SK-N-SH treated with all-trans-retinoic acid at 6 μM for 48 hours (cell line): ENCODE results near the gene DBN1.

Experiments
- ATAC-seq: fragments of 200-7000 bp; cut with Tn5 transposase; 3 replicates; pipeline ENCODE4 v1.9.1; 2020; ENCODE audit warnings: mild to moderate bottlenecking, moderate library complexity
- ARNTL ChIP-seq: fragments of 450-650 bp; formaldehyde crosslinking; IDR thresholded peaks from 2 replicates; pipeline ENCODE4 v1.5.0; 2020; ENCODE audit warnings: low read depth, mild to moderate bottlenecking, moderate library complexity, borderline replicate concordance
- BACH2 ChIP-seq: fragments of 250-450 bp; sonication (Bioruptor Pico); IDR thresholded peaks from 2 replicates; pipeline ENCODE4 v1.9.0; 2021; ENCODE audit warnings: mild to moderate bottlenecking, borderline replicate concordance
- CREB5 ChIP-seq: fragments of 250-450 bp; sonication (Bioruptor Pico); IDR thresholded peaks from 2 replicates; pipeline ENCODE4 v1.5.1; 2020; ENCODE audit warnings: low read depth, mild to moderate bottlenecking, moderate library complexity
- CSDC2 ChIP-seq: fragments of 250-450 bp; sonication (Bioruptor Pico); IDR thresholded peaks from 2 replicates; pipeline ENCODE4 v1.5.0; 2020; ENCODE audit warnings: mild to moderate bottlenecking, moderate library complexity
- ESRRG ChIP-seq: fragments of 250-450 bp; sonication (Bioruptor Pico); IDR thresholded peaks from 2 replicates; pipeline ENCODE4 v1.6.1; 2021; ENCODE audit warnings: mild to moderate bottlenecking
- GLIS3 ChIP-seq: fragments of 250-450 bp; sonication (Bioruptor Pico); IDR thresholded peaks from 2 replicates; pipeline ENCODE4 v1.5.0; 2020; ENCODE audit warnings: mild to moderate bottlenecking, moderate library complexity
- ISL1 ChIP-seq: fragments of 250-450 bp; sonication (Bioruptor Pico); IDR thresholded peaks from 2 replicates; pipeline ENCODE4 v2.1.2; 2022; ENCODE audit warnings: mild to moderate bottlenecking, moderate library complexity
- OSR1 ChIP-seq: fragments of 250-450 bp; sonication (Bioruptor Pico); IDR thresholded peaks from 2 replicates; pipeline ENCODE4 v1.8.0; 2022; ENCODE audit warnings: moderate library complexity, mild to moderate bottlenecking, inconsistent platforms
- POU6F1 ChIP-seq: fragments of 250-450 bp; sonication (Bioruptor Pico); IDR thresholded peaks from 2 replicates; pipeline ENCODE4 v1.8.0; 2021; ENCODE audit warnings: low read depth, mild to moderate bottlenecking, moderate library complexity, borderline replicate concordance
- PPARA ChIP-seq: fragments of 250-450 bp; sonication (Bioruptor Pico); IDR thresholded peaks from 2 replicates; pipeline ENCODE4 v1.5.0; 2020; ENCODE audit warnings: mild to moderate bottlenecking, borderline replicate concordance
- RARB ChIP-seq: fragments of 250-450 bp; sonication (Bioruptor Pico); IDR thresholded peaks from 2 replicates; pipeline ENCODE4 v1.8.0; 2021; ENCODE audit warnings: mild to moderate bottlenecking, moderate library complexity
- SNAI2 ChIP-seq: fragments of 250-450 bp; sonication (Bioruptor Pico); IDR thresholded peaks from 2 replicates; pipeline ENCODE4 v1.5.0; 2020; ENCODE audit warnings: mild to moderate bottlenecking, moderate library complexity
- TCF4 ChIP-seq: fragments of 250-450 bp; sonication (Bioruptor Pico); IDR thresholded peaks from 2 replicates; pipeline ENCODE4 v1.8.0; 2021; ENCODE audit warnings: mild to moderate bottlenecking, moderate library complexity, borderline replicate concordance
- TOX ChIP-seq: fragments of 250-450 bp; sonication (Bioruptor Pico); IDR thresholded peaks from 2 replicates; pipeline ENCODE4 v1.8.0; 2021; ENCODE audit warnings: mild to moderate bottlenecking, moderate library complexity, borderline replicate concordance
- ZFP30 ChIP-seq: fragments of 450-650 bp; formaldehyde crosslinking; IDR thresholded peaks from 2 replicates; pipeline ENCODE4 v1.5.0; 2022; ENCODE audit warnings: mild to moderate bottlenecking, moderate library complexity
- ZNF565 ChIP-seq: fragments of 450-650 bp; formaldehyde crosslinking; conservative IDR thresholded peaks from 2 replicates; pipeline ENCODE4 v1.5.0; 2020; ENCODE audit warnings: low read depth, mild to moderate bottlenecking, moderate library complexity
- ZNF70 ChIP-seq: fragments of 450-650 bp; formaldehyde crosslinking; IDR thresholded peaks from 2 replicates; pipeline ENCODE4 v1.5.0; 2020; ENCODE audit warnings: mild to moderate bottlenecking, moderate library complexity
- ZNF8 ChIP-seq: fragments of 450-650 bp; formaldehyde crosslinking; IDR thresholded peaks from 2 replicates; pipeline ENCODE4 v1.5.0; 2020; ENCODE audit warnings: mild to moderate bottlenecking, moderate library complexity
- TF ChIP-seq, protein P1 (sequence below): fragments of 250-450 bp; sonication (Bioruptor Pico); IDR thresholded peaks from 2 replicates; pipeline ENCODE4 v1.5.0; 2020; ENCODE audit warnings: mild to moderate bottlenecking, moderate library complexity
- TF ChIP-seq, protein P2 (sequence below): fragments of 250-450 bp; sonication (Bioruptor Pico); IDR thresholded peaks from 2 replicates; pipeline ENCODE4 v1.8.0; 2020; ENCODE audit warnings: mild to moderate bottlenecking, moderate library complexity, borderline replicate concordance
- TF ChIP-seq, protein P3 (sequence below): fragments of 250-450 bp; sonication (Bioruptor Pico); IDR thresholded peaks from 2 replicates; pipeline ENCODE4 v1.5.1; 2021; ENCODE audit warnings: mild to moderate bottlenecking, moderate library complexity

Gene DBN1

GRCh38 chr5:177459357-177459756 is 14.1 kb downstream of the DBN1 start:
- ATAC-seq, result no peak

DNA sequence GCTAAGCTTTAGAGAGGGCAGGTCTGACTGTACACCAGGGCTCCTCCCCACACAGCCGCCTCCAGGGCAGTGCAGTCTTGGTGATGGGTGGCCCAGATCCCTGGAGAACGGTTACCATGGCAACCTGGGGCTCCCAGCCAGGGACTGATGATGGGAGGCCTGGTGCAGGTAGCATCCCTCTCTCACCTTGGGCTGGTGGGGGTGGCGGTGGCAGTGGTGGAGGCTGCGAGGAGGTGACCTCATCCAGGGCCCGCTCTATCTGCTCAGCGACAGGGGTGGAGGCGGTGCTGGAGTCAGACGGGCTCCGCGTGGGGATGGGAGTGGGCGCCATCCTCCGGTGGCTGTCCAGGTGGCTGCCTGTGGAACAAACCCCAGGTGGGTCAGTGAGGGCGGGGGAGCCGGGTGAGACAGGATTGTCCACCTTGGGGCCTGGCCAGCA is 14.5 kb downstream of the DBN1 start:
- TF ChIP-seq OSR1 (CRISPR knock-in tag) (no peak), RARB (CRISPR knock-in tag) (no peak)
- TF ChIP-seq, all 23 proteins: peak for 0
- ATAC-seq, result no peak

More at GRCh38 chr5:177459357-177459756, 14.1 kb downstream of the DBN1 start:
- TF ChIP-seq OSR1 (CRISPR knock-in tag) (no peak), ARNTL (no peak), SNAI2 (CRISPR knock-in tag) (no peak), TCF4 (CRISPR knock-in tag) (no peak), GLIS3 (CRISPR knock-in tag) (no peak), ZNF8 (CRISPR knock-in tag) (no peak), POU6F1 (CRISPR knock-in tag) (no peak), PPARA (CRISPR knock-in tag) (no peak), ZNF70 (CRISPR knock-in tag) (no peak), RARB (CRISPR knock-in tag) (no peak), ZFP30 (CRISPR knock-in tag) (no peak)
- TF ChIP-seq, protein P1, sequence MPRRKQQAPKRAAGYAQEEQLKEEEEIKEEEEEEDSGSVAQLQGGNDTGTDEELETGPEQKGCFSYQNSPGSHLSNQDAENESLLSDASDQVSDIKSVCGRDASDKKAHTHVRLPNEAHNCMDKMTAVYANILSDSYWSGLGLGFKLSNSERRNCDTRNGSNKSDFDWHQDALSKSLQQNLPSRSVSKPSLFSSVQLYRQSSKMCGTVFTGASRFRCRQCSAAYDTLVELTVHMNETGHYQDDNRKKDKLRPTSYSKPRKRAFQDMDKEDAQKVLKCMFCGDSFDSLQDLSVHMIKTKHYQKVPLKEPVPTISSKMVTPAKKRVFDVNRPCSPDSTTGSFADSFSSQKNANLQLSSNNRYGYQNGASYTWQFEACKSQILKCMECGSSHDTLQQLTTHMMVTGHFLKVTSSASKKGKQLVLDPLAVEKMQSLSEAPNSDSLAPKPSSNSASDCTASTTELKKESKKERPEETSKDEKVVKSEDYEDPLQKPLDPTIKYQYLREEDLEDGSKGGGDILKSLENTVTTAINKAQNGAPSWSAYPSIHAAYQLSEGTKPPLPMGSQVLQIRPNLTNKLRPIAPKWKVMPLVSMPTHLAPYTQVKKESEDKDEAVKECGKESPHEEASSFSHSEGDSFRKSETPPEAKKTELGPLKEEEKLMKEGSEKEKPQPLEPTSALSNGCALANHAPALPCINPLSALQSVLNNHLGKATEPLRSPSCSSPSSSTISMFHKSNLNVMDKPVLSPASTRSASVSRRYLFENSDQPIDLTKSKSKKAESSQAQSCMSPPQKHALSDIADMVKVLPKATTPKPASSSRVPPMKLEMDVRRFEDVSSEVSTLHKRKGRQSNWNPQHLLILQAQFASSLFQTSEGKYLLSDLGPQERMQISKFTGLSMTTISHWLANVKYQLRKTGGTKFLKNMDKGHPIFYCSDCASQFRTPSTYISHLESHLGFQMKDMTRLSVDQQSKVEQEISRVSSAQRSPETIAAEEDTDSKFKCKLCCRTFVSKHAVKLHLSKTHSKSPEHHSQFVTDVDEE (CRISPR knock-in tag), result no peak

DNA sequence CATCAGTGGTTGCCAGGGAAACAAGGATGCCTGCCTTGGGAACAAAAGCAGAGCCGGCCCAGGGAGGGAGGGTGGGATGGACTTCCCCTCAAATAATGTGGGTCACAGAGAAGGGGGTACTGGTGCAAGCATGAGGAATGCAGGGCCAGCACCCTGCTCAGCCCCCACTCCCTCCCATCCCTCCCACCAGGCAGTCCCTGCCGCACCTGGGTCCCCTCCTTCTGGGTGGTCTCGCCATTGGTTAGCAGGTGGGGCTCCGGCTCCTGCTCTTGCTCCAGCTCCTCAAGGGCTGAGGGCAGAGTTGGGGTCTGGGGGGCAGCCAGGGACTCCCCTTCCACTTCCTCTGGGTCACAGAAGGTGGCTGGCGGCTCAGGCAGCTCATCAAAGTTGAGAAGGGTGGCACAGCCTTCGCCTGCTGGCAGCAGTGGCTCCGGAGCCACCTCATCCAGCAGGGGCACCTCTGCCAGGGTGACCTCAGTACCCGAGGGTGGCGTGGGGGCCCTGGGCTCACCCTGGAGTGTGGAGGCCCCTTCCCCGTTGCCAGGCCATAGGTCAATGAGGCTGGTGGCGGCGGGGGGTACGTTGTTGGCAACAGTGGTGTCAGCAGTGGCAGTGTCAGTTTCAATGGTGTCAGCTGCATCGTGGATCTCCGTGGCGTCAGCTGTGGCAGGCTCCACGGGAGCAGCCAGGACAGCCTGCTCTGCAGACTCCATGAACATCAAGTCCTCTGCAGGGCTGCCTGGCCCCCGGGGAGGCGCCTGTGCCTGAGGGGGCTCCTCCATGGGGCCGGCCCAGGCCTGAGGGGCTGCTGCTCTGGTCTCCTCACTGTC is 15.4 kb downstream of the DBN1 start:
- no peak for TF ChIP-seq RARB (CRISPR knock-in tag)
- no peak for TF ChIP-seq ARNTL
- no peak for TF ChIP-seq CSDC2 (CRISPR knock-in tag)
- TF ChIP-seq ESRRG (CRISPR knock-in tag), result no peak
- TF ChIP-seq TOX, result no peak
- no peak for TF ChIP-seq OSR1 (CRISPR knock-in tag)
- no peak for TF ChIP-seq ZNF565
- TF ChIP-seq SNAI2 (CRISPR knock-in tag), result no peak
- no peak for TF ChIP-seq ZNF70 (CRISPR knock-in tag)
- no peak for TF ChIP-seq CREB5 (CRISPR knock-in tag)
- TF ChIP-seq POU6F1 (CRISPR knock-in tag), result no peak
- no peak for TF ChIP-seq GLIS3 (CRISPR knock-in tag)
- TF ChIP-seq, protein P2, sequence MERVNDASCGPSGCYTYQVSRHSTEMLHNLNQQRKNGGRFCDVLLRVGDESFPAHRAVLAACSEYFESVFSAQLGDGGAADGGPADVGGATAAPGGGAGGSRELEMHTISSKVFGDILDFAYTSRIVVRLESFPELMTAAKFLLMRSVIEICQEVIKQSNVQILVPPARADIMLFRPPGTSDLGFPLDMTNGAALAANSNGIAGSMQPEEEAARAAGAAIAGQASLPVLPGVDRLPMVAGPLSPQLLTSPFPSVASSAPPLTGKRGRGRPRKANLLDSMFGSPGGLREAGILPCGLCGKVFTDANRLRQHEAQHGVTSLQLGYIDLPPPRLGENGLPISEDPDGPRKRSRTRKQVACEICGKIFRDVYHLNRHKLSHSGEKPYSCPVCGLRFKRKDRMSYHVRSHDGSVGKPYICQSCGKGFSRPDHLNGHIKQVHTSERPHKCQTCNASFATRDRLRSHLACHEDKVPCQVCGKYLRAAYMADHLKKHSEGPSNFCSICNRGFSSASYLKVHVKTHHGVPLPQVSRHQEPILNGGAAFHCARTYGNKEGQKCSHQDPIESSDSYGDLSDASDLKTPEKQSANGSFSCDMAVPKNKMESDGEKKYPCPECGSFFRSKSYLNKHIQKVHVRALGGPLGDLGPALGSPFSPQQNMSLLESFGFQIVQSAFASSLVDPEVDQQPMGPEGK (CRISPR knock-in tag), result no peak
- no peak for TF ChIP-seq ISL1 (CRISPR knock-in tag)
- TF ChIP-seq ZNF8 (CRISPR knock-in tag), result no peak
- TF ChIP-seq, protein P1 (CRISPR knock-in tag), result no peak
- TF ChIP-seq ZFP30 (CRISPR knock-in tag), result no peak
- TF ChIP-seq, protein P3, sequence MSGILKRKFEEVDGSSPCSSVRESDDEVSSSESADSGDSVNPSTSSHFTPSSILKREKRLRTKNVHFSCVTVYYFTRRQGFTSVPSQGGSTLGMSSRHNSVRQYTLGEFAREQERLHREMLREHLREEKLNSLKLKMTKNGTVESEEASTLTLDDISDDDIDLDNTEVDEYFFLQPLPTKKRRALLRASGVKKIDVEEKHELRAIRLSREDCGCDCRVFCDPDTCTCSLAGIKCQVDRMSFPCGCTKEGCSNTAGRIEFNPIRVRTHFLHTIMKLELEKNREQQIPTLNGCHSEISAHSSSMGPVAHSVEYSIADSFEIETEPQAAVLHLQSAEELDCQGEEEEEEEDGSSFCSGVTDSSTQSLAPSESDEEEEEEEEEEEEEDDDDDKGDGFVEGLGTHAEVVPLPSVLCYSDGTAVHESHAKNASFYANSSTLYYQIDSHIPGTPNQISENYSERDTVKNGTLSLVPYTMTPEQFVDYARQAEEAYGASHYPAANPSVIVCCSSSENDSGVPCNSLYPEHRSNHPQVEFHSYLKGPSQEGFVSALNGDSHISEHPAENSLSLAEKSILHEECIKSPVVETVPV, result no peak
- no peak for TF ChIP-seq BACH2
- TF ChIP-seq TCF4 (CRISPR knock-in tag), result no peak
- ATAC-seq, result no peak
